Measurements from ENCODE around the gene CBX8. TPM values are rescaled to one million over a fixed set of nuclear protein-coding genes. Genes with fewer than 3 reads are reported as not detected.

Gene CBX8
- total RNA-seq, 1 donor from 2014 or later, result 1.1 TPM

DNA sequence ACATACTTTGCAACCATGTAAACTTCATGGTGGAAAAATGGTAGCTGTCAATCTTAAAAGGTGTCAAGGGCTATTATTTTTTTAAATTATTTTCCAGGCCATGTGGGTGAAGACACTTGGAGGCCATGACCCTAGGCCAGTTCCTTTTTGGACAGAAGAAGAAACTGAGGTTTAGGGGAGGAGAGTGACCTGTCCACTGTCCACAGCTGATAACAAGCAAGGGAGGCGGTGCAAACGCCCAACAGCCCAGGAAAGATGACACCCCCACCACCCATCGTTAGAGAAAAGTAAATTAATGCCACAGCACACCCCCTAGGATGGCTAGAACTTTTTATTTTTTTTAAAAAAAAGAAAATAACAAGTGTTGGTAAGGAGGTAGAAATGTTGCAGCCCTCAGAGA lies 46.9 kb downstream of the CBX8 start:
- H3K9me3 ChIP-seq, result no peaks in the 10 kb centered on the region
- H3K4me3 ChIP-seq, result no peak overlapping the region
- no peaks in the 10 kb centered on the region for H3K36me3 ChIP-seq
- no peak overlapping the region for H3K27ac ChIP-seq
- no peak for DNase-seq (ENCODE audit: low spot score in 2 of 2)
- no peaks in the 10 kb centered on the region for H3K4me1 ChIP-seq
- H3K27me3 ChIP-seq, result peaks cover 17% of the 10 kb centered on the region
- TF ChIP-seq, protein P1, sequence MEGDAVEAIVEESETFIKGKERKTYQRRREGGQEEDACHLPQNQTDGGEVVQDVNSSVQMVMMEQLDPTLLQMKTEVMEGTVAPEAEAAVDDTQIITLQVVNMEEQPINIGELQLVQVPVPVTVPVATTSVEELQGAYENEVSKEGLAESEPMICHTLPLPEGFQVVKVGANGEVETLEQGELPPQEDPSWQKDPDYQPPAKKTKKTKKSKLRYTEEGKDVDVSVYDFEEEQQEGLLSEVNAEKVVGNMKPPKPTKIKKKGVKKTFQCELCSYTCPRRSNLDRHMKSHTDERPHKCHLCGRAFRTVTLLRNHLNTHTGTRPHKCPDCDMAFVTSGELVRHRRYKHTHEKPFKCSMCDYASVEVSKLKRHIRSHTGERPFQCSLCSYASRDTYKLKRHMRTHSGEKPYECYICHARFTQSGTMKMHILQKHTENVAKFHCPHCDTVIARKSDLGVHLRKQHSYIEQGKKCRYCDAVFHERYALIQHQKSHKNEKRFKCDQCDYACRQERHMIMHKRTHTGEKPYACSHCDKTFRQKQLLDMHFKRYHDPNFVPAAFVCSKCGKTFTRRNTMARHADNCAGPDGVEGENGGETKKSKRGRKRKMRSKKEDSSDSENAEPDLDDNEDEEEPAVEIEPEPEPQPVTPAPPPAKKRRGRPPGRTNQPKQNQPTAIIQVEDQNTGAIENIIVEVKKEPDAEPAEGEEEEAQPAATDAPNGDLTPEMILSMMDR (IDR thresholded peaks at IDR 0.05), result no peak
- intact Hi-C loops (cut with DNase I), result no loop called here

DNA sequence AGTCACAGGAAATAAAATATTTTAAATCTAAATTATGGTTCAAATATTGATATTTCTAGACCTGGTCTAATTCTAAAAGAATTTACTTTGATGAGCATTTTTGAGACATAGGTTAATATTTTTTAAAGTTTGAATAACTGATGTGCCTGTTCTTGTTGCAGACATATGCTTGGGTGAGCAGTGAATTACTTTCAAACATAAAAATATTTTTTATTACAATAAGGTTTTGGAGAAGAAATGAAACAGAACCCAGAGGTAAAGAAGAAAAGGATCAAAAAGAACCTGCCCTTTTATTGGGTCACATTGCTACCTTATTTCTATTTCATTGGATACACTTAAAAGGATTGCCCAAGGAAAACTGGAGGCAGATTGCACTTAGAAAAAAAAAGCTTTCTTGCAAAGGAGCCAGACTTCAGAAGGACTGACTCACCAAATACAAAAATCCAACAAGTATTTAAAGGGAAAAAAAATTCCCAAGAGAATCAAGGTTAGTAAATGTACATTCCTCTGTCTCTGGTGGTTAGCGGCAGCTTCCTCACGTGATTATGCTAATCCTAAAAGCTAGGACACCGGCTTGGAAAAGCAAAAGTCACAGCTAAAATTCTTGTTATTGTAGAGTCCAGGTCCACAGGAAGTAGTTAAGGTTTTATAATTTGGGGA lies 47.6 kb downstream of the CBX8 start:
- H3K36me3 ChIP-seq, result no peaks in the 10 kb centered on the region
- H3K4me3 ChIP-seq, result no peak overlapping the region
- H3K4me1 ChIP-seq, result no peaks in the 10 kb centered on the region
- DNase-seq (ENCODE audit: low spot score in 2 of 2), result no peak
- H3K27me3 ChIP-seq, result peaks cover 17% of the 10 kb centered on the region
- no peak overlapping the region for H3K27ac ChIP-seq
- H3K9me3 ChIP-seq, result no peaks in the 10 kb centered on the region
- intact Hi-C loops (cut with DNase I), result no loop called here
- TF ChIP-seq, protein P1 (IDR thresholded peaks at IDR 0.05), result no peak

DNA sequence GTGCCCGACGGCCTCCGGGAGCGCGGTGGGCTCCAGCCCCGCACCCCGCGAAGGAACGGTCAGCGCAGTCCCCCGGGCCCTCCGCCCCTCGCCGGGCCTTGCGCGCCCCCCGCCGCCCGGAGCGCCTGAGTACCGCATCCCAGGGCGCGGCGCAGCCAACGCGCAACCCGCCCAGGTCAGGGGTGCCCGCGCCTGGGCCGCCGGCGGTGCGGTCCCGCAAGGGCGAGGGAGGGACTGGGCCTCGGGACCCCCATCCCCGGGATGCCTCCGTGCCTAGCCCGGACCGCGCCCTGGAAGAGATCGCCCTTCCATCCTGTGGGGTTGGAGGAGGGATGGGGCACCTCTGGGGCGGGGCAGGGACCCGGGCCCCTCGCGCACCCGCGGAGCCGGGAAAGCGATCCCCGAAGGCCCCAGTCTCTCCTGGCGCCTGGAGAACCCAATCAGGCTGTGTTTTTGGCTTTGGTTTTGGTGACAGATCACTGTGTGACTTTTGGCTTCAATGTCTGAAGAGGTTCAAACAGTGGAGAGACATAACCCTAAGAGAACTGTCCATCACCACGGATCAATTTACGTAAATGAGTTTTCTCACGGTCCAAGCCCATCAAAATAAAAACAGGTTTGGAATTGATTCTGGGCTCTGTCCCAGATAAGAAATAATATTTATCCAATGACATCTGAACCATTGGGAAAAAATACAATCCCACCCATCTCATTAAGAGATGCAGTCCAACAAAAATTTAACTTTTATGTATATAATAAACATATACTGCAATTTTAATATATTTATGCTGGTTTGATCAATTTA lies 48.4 kb downstream of the CBX8 start:
- TF ChIP-seq, protein P1 (IDR thresholded peaks at IDR 0.05), result no peak

DNA sequence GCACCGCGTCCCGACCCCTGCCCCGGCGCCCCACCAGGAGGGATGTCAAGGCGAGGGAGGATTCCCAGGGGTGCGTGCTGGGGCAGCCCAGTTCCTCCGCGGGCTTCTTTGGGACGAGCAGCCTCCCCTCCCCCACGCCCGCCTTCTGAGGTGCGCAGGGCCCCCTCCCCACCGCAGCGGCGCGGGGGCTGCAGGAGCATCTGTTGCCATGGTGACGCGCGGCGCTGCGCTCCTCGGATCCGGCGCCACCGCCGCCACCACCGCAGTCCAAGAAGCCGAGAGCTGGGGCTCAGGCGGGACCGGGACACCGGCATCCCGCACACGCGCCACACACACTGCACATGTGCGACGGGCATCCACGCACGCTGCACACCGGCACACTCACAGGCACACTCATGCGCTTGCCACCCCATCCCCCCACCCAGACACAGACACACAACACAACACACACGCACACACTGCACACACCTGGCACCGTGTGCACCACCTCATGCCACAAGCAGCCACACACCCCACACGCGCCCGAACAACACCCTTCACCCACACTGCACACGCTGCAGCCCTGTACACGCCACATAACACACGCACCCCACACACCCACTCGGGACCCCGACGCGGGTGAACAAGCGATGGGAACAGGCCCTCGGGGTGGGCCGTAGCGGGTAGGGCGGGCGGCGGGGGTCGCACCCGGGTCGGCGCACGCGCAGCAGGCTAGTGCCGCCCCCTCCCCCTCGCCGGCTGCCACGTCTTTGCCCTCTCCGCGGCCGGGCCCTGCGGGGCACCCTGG lies 49.2 kb downstream of the CBX8 start:
- Histone ChIP-seq H3K4me3 (no peak overlapping the region), H3K4me1 (no peaks in the 10 kb centered on the region), H3K9me3 (no peaks in the 10 kb centered on the region), H3K27ac (no peak overlapping the region), H3K36me3 (no peaks in the 10 kb centered on the region), H3K27me3 (peaks cover 19% of the 10 kb centered on the region)
- TF ChIP-seq, protein P1 (IDR thresholded peaks at IDR 0.05), result no peak
- DNase-seq (ENCODE audit: low spot score in 2 of 2), result no peak
- intact Hi-C loops (cut with DNase I), result no loop called here

More for the DNA sequence above, 48.4 kb downstream of the CBX8 start:
- H3K36me3 ChIP-seq, result no peaks in the 10 kb centered on the region
- H3K4me3 ChIP-seq, result no peak overlapping the region
- H3K9me3 ChIP-seq, result no peaks in the 10 kb centered on the region
- no peak for DNase-seq (ENCODE audit: low spot score in 2 of 2)
- H3K27ac ChIP-seq, result no peak overlapping the region
- H3K4me1 ChIP-seq, result no peaks in the 10 kb centered on the region
- intact Hi-C loops (cut with DNase I), result no loop called here
- peaks cover 17% of the 10 kb centered on the region for H3K27me3 ChIP-seq

DNA sequence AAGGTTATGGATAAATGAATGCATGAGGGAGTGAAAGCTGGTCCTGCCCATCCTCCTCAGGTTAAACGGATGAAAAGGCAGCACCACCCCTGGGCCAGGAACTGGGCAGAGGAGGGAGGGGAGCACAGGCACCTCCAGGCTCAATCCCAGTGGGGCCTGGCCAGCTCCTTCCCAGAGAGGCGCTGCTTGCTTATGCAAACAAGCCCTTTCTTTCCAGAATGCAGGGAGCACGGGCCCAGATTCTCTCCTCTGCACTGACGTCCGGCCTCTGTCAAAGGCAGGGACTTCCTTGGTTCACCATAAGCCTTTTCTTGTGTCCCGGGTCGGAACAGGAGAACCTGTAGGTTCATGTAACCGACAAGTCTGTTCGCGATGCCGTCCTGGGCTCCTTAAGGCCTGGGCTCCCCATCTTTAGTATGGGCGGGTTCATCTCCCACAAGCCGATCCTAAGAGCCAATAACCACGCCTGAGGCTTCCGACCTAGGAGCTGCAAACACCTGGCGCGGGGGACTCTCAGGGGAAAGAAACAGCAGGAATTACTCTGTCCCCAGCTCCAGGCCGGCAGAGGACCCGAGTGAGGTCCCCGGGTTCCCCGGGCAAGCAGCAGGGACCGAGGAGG lies 49.9 kb downstream of the CBX8 start:
- H3K36me3 ChIP-seq, result no peaks in the 10 kb centered on the region
- peaks cover 20% of the 10 kb centered on the region for H3K27me3 ChIP-seq
- DNase-seq (ENCODE audit: low spot score in 2 of 2), result no peak
- H3K9me3 ChIP-seq, result no peaks in the 10 kb centered on the region
- H3K4me1 ChIP-seq, result peaks cover 0 to 1% of the 10 kb centered on the region in 2 donors
- TF ChIP-seq, protein P1 (IDR thresholded peaks at IDR 0.05), result no peak
- no peak overlapping the region for H3K4me3 ChIP-seq
- intact Hi-C loops (cut with DNase I), result no loop called here
- no peak overlapping the region for H3K27ac ChIP-seq

All from ascending aorta (tissue), 2 donors.